Measurements from ENCODE around the gene POMC.

Gene POMC

DNA sequence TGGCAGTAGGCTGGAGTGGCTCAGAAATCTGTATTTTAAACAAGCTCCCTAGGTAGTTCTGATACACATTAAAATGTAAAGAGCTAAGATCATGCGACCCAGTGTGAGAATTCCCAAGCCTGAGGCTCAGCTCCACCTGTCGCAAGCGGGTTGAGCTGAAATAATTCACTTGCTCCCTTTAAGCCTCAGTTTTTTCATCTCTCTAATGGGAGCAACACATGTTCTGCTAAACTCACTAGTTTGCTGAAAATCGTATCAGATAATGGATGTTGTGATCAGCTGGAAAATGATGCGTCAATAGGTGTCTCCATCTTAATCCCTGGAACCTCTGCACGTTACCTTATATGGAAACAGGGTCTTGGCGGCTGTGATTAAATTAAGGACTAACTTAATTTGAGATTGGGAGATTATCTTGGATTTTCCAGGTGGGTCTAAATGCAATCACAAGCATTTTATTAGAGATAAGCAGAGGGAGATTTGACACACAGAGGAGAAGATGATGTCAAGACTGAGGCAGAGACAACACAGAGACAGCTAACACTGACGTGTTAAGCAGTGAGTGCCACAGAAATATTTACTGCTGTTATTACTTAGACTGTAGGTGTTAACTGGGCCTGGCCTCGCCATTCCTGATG is 53.0 kb downstream of the POMC start:
- Histone ChIP-seq H3K4me3 (ENCODE audit: low read length) (no peak overlapping the region), H3K27me3 (replicated peaks; ENCODE audit: control insufficient read depth, insufficient read depth, low read length) (no peaks in the 10 kb centered on the region), H3K9ac (ENCODE audit: low read length) (no peak overlapping the region), H3K4me1 (ENCODE audit: control insufficient read depth, insufficient read depth, low read length) (no peaks in the 10 kb centered on the region), H3K9me3 (ENCODE audit: control insufficient read depth, low read length) (no peaks in the 10 kb centered on the region), H3K36me3 (ENCODE audit: control insufficient read depth, insufficient read depth, low read length, severe bottlenecking) (no peaks in the 10 kb centered on the region)
- DNase-seq (ENCODE audit: low read depth) = no peak

DNA sequence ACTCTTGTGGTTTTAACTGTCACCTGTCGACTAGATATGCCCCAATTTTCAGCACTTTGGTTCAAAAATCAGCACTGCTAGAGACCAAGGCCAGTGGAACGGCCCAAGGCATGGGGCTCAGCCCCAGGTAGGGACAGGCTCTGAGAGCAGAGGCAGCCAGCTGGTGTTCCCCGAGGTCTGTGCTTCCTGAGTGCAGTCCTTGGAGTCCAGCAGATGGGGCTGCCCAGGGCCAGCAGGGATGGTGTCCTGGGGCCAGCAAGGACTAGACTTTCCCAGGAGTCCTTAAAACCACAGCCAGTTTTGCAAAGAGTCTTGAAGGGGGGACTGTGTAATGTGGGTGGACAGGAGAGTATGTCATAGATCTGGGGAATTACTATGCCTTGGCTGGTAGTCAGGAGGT is 56.3 kb downstream of the POMC start:
- H3K36me3 ChIP-seq (ENCODE audit: control insufficient read depth, insufficient read depth, low read length, severe bottlenecking) = no peaks in the 10 kb centered on the region
- H3K4me3 ChIP-seq (ENCODE audit: low read length) = no peak overlapping the region
- H3K4me1 ChIP-seq (ENCODE audit: control insufficient read depth, insufficient read depth, low read length) = no peaks in the 10 kb centered on the region
- H3K9ac ChIP-seq (ENCODE audit: low read length) = no peak overlapping the region
- DNase-seq (ENCODE audit: low read depth) = no peak
- H3K9me3 ChIP-seq (ENCODE audit: control insufficient read depth, low read length) = no peaks in the 10 kb centered on the region
- no peaks in the 10 kb centered on the region for H3K27me3 ChIP-seq (replicated peaks; ENCODE audit: control insufficient read depth, insufficient read depth, low read length)
